ENCODE data around the gene LYPLAL1.

LYPLAL1 gene

DNA sequence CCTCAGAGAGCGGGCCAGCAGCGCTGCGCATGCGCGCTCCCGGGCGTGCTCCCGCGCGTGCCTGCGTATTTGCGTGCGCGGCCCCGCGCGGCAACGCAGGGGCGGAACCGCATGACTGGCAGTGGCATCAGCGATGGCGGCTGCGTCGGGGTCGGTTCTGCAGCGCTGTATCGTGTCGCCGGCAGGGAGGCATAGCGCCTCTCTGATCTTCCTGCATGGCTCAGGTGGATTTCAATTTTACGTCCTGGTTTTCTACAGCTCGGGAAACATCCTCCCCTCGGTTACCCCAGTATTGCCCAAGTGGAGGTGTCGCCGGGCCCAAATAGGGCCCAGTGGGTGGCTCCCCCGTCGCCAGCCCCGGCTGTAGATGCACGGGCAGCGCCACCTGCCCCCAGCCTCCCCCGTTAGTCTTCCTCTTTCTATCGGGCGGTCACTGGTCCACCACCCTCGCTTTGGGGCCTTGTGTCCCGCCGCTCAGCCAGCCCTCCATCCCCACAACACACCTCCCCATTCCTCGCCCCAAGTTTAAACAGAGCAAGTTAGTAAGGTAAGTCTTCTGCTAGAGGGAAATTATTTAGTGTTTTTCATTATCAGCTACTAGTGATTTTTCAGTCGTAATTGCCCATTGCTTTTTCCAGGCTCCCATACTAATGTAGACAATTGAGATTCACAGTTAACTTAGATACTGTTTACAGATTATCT, at the start of gene LYPLAL1:
LYPLAL1 (plus strand) TSS at position 121 of the 702 bp plus-strand sequence; CDS start at position 134, 13 bp downstream.
- peak; percentile 76 for DNase-seq (ENCODE audit: low read depth)

DNA sequence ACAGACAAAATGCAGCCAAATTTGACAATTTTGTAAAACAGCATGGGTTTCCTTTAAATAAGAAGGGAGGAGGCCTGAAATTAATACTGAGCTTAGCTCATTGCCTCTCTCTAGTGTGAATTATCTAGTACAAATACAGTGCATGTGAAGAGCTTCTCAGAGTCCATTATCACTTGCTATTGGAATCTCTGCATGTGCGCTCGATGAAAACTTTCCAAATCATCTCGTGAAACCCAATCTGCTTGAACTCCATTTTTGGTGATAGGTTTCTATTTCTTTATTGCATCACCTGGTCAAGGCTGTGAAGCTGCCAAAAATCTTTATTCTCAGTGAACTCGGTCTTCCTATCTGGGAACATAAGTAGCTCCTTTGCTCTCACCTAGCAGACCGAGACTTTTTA, 49.5 kb upstream of the LYPLAL1 start:
- DNase-seq (ENCODE audit: low read depth) = no peak

DNA sequence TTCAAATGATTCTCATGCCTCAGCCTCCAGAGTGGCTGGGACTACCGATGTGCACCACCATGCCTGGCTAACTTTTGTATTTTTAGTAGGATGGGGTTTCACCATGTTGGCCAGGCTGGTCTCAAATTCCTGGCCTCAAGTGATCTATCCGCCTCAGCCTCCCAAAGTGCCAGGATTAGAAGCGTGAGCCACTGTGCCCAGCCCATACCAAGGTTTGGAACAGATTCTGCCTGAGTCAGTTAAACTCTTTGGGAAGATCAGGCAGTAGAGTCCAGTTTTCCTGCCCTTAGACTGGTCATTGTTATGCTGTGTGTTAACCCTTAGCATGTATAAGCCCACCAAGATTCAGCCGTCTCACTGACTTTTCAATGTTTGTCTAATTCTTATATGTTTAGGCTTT, 48.3 kb upstream of the LYPLAL1 start:
- DNase-seq (ENCODE audit: low read depth) = no peak

DNA sequence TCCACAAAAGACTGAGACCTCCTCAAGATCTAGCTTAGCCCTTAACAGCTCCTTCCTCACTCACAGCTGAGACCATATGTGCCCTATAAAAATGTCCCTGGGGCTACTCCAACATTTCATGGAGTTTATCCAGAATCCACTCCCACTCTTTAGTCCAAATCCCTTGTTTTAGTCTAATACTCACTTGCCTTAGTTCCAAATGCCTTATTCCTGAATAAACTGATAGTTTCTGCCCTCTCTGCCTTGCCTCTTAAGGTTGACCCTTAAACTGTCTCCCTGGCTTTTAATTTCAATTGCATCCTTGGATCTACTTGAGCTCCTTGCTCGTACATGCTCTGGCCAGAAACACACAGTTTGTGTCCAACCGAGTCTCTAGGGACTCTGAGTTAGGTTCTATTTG, 47.3 kb upstream of the LYPLAL1 start:
- no peak for DNase-seq (ENCODE audit: low read depth)

DNA sequence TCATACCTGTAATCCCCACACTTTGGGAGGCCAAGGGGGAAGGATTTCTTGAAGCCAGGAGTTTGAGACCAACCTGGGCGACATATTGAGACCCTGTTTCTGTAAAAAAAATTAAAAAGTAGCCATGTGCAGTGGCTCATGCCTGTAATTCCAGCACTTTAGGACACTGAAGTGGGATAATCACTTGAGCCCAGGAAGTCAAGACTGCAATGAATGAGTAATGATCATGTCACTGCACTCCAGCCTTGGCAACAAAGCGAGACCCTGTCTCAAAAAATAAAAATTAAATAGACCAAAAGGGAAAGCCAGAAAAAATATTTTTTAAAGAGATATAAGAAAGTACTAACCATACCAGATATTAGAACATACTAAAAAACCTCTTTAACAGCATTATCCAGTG, 44.7 kb upstream of the LYPLAL1 start:
- no peak for DNase-seq (ENCODE audit: low read depth)

DNA sequence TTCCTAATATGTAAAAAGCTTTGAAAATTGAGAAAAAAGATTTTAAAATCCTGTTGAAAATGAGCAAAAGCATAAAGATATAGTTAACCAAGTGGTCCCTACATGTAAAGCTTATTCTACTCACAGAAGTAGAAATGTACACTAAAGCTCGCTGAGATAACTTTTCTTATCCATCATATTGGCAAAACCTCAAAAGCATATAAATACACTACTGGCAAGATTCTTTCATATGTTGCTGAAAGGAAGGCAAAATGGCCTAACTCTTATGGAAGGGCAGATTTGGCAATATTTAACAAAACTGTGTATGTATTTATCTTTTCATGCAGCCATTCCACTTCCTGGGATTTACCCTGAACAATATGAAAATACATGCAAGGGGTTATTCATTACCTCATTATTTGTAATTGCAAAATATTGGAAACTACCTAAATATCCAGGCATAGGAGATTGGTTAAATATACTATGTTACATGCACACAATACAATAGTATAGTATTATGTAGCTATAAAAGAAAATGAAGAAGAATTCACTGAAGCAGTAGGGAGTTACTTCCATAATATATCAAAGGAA, 43.2 kb upstream of the LYPLAL1 start:
- DNase-seq (ENCODE audit: low read depth) = no peak

DNA sequence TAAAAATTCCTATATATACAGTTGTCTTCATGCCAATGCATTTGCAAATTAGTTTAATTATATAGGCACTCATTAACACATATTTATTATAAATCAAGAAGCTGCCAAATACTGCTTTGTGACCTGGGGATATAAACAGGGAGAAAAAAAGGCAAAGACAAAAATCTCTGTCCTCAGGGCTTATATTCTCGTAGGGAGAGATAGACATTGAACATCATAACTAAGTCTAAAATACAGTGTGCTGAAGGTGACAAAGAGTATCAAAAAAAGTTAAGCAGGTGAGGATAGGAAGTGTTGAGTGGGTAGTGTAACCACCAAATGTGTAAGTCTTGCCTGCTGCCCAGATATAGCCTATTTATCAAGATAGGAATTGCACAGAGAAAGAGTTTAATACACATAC, 40.7 kb upstream of the LYPLAL1 start:
- DNase-seq (ENCODE audit: low read depth) = no peak

DNA sequence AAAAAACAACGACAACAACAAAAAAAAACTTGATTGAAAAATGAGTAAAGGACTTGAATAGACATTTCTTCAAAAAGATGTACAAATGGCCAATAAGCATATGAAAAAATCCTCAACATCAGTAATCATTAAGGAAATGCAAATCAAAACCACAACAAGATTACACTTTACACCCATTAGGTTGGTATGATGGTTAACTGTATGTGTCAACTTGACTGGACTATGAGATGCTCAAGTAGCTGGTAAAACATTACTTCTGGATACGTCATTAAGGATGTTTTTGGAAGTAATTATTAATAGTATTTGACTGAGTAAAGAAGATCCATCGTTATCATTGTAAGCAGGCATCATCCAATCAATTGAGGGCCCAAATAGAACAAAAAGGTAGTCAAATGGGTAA, 34.9 kb upstream of the LYPLAL1 start:
- no peak for DNase-seq (ENCODE audit: low read depth)

DNA sequence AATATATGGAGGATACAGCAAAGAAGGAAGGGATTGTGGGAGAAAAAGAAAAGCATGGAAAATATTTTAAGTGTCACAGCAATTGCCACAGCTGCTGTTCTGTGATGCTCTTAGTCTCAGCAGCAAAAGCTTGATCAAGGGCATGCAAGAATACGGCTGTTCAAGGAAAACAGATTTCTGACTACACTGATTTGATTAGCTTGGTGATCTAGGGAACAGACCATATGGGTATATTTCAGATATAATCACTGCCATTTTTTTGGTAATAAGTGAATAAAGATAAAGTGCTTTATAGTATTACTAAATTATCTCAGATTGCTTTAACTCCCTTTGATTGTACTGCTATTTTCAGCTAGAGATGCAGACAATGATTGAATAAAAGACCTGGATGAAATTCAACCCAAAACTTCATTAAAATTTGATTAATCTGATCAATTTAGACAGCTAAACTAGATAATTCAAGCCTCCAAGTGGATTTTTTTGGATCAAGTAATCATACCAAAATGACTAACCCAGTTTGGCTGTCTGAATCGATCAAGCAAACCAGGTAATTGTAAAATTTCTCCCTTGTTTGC, 33.3 kb upstream of the LYPLAL1 start:
- no peak for DNase-seq (ENCODE audit: low read depth)

DNA sequence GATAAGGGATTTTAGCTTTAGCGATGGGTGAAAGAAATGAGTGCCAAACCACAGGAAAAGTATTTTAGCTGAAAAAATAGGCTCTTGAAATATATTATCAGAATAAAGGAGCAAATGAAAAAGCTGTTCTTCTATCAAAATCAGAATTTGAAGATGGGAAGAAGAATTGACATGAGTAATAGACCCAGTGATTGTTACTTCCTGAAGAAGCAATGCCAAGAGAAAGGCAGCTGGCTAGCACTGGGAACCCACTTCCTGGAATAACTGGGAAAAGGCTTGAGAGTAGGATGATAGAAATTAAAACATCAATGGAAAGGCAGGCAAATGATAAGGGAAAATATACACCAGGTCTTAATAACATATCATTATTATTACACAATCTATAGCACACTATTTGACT, 29.9 kb upstream of the LYPLAL1 start:
- no peak for DNase-seq (ENCODE audit: low read depth)

DNA sequence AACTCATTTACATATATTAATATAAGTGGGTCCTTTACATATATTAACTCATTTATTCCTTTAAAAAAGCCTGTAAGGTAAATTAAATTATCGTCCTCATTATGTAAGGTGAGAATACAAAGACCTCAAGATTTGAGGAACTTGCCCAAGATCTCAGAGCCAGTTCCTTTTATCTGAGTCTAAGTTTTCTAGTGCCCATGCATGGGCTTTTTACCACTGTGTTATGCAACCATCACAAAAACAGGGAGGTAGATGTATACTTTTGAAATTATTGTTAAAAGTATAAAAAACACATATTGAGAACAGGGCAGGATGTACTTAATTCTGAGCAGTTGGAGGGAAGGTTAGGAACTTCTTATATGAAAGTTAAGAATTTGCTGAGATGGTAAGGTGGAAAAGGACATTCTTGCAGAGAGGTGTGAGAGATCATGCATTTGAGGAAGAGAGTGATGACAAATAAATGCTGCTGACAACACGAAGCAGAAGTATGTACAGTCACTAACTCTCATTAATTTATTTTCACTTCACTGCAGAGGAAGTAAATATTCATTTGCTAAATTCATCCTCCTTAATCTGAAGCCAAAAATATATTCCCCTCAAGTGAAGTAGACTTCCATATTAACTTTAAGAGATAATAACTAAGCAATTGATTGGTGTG, 28.9 kb upstream of the LYPLAL1 start:
- DNase-seq (ENCODE audit: low read depth) = no peak

DNA sequence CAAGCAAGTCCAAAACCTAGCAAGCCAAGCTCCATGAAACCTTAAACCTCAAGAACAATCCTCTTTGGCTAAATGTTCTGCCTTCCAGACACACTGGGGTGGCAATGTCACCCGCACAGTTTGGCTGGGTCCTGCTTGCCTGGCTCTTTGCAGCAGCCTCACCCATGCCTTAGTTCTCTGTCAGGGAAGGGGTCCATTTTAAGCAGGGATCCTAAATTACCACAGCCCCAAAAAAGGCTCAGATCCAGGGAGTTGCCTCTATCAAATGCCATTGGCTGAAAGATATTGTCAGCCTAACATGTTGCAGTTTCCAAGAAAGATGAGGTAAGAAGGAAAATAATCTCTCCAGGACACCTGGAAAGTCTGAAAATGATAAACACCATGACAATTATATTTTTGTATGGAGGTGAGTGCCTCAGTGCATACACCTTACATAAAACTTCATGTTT, 26.1 kb upstream of the LYPLAL1 start:
- DNase-seq (ENCODE audit: low read depth) = no peak

DNA sequence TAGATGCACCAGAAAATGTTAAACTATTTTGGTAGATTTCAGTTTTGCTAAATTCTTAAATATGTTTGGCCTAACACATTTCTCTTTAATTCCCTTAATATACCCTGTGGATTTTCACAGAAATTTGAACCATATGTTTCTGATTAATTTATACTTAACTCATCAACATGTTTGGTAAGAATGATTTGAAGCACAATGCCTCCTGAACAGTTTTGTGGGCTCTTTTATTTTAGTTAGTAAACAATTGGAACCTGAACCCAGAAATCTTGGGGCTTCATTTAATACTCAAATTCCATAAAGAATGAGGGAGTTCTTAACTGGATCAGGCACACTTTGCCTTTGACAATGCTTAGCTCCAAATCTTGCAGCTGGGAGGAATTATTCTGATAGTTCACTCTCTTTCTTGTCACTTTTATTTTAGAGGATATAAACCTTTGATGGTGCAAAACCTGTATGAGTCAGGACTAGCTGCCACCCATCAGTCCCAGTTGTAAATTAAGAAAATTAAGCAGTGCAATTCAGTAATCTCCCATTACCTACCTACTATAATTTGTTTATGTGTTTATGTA, 24.6 kb upstream of the LYPLAL1 start:
- no peak for DNase-seq (ENCODE audit: low read depth)

DNA sequence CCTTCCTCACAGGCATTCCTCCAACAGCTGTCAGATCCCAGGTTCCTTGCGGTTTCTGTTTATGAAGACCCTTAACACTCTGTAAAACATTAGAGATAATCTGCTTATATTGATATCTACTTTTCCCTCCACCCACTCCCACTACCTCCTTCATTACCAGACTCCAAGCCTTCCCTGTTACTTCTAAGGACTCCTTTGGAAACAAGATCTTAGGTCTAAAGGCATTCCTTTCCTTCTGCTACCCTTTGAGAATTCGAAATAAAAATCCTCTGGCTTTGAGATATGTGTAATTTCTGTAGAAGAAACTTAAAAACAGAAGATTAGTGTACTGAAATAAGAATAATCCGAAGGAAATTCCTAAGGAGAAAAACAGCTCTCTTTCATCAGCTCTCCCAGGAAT, 23.7 kb upstream of the LYPLAL1 start:
- peak; percentile 30 for DNase-seq (ENCODE audit: low read depth)

DNA sequence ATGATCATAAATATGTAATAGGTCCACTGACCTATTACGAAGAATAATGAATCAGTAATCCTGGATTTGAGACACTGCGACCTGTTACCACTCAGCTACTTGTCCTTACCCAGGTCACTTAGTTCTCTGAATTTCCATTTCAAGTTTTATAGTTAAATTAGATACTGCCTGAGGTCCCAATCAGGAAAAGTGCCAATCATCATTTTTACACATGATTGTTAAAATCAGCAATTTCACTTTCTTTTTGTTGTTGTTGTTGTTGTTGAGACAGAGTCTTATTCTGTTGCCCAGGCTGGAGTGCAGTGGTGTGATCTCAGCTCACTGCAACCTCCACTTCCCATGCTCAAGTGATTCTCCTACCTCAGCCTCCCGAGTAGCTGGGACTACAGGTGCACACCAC, 22.8 kb upstream of the LYPLAL1 start:
- DNase-seq (ENCODE audit: low read depth) = no peak

DNA sequence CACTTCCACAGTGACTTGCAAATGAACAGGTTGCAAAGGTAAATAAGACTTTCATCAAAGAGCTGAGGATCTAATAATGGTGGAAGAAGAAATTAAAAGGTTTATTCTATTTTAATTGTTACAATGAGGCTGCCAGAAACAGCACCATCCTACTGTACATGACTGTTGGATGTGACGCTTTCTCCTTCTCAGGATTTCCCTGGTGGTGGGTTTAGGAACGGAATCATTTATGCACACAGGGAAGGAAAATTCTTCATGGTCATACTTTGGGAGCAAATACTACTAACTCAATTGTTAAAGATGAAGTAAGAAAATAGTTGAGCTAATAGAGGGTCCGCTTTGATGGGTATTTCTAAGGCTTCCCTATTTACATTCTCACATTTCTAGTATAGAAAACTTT, 22.2 kb upstream of the LYPLAL1 start:
- DNase-seq (ENCODE audit: low read depth) = no peak

DNA sequence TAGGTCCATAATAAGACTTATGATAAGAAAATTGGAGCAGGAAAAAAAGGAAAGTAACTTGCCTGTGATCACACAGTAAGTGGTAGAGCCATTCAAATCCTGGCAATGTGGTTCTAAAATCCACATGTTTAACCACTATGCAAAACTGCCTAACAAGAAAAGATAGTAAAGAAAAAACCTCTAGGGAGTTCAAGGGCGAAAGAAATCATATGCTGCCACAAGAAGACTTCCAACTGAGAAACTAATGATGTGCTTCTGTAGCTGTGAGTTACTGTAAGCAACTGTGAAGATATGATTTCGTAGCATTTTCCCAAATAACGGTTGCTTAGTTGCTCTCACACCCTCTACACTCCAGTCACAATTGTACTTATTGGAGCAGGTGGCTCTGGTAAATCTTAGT, 20.9 kb upstream of the LYPLAL1 start:
- DNase-seq (ENCODE audit: low read depth) = no peak

DNA sequence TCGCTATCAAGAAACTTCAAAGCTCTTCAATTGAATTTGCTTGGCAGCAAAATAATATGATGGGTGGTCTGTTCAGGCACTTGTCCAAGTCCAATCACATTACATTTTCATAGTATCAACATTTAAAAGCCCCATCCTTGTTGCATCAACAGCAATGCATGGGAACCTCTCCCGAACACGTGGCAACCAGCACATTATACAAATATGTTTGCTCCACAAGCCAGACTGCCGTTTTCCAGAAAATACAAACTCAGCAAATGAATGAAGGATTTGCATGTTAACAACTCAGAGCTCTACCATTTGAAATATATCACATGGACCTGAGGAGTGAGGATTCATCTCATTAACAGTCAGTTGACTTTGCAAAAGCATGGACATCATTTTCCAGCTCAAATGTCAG, 20.0 kb upstream of the LYPLAL1 start:
- peak; percentile 24 for DNase-seq (ENCODE audit: low read depth)

DNA sequence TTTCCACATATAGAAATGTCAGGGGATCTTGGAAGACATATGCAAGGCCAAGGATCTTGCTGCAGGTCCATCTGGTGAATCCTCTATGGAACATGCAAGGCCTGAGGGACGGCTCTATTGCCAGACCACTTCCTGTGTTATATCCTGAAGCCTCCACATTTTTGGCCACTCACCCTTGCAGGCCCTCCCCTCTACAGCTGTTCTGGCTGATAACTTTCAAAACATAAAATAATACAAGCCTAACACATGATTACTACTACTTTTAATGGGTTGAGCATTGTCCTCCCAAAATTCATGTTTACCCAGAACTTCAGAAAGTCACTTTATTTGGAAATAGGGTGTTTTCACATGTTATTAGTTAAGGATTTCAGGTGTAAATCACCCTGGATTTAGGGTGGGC, 18.5 kb upstream of the LYPLAL1 start:
- no peak for DNase-seq (ENCODE audit: low read depth)

DNA sequence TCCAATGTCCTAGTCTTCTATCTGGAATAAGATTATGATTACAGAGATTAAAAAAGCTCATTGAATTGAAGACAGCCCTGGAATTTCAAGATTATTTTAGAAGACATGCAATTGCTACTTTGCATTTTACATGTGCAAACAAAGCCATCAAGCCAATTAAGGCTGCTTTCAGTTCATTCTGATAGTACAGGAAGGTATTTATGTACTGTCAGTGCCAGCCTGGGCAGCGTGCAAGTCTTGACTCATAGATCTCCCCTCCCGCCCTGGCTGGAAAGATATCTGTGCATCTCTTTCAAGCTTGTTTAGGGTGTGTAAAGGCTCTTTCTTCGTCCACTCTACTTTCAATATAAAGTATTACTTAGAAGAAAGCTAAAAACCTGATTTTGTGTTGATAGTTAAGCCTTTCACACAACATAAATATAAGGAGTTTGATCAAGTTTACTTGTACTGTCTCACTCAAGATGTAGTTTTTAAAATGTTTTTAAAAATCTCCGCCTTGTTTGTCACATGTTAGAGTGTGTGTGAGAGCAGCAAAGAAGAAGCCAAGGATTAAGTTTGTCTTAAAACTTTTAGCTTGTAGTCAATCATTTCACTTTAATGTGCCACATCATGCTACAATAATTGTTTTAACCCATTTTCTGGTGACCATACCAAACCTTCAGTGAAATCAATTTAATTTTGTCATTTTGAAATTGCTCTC, 13.6 kb upstream of the LYPLAL1 start:
- peak; percentile 59 for DNase-seq (ENCODE audit: low read depth)

DNA sequence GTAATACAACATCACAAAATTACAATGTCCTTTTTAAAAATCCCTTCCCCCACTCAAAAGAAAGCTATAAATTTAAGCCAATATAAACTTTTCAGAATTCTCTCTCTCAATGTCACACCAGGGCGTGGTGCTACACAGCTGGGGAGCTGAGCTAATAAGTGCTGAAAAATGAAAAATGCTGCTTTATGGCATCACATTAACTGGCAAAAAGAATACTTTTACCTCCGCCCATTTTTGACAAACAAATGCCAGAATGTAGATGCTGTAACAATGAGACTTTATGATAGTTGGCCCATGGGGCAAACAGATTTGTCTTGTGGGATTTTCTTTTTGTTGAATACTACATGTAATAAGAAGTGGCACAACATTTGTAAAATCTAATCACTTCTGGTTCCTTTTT, 12.7 kb upstream of the LYPLAL1 start:
- no peak for DNase-seq (ENCODE audit: low read depth)

DNA sequence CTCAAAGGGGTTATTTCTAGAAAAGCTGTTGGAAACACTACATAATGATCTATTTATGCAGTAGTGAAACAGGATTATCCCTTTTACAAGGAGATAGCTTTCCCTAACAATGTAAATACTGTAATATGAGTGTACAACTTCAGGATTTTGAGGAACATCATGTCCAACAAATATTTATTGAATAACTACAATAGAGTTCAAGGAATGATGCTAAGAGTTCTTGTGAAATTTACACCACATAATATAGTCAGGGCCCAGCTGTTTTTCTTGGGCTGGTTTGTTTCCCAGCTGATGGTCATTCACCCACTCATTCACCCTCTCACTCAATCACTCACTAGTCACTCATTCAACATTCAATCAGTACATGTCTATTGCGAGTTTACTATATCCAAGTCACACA, 12.3 kb upstream of the LYPLAL1 start:
- DNase-seq (ENCODE audit: low read depth) = no peak
